NCI-H446 treated with DMSO at 0.1 percent for 48 hours (cell line): ENCODE data around the gene CLEC16A.

Experiments
- DNase-seq: peaks from one replicate; lab custom pipeline; 2025; lab: John Stamatoyannopoulos, UW

The CLEC16A gene

GRCh38 chr16:11140466-11140865 lies 196.1 kb downstream of the CLEC16A start:
- no peak for DNase-seq

GRCh38 chr16:11140867-11141266 lies 196.5 kb downstream of the CLEC16A start:
- no peak for DNase-seq

- DNase-seq: no peak
These were observed 197.3 kb downstream of the CLEC16A start for GRCh38 chr16:11141409-11142260.

GRCh38 chr16:11142261-11142630 lies 197.9 kb downstream of the CLEC16A start:
- DNase-seq: no peak

GRCh38 chr16:11142951-11143350 lies 198.6 kb downstream of the CLEC16A start:
- no peak for DNase-seq

GRCh38 chr16:11143372-11144035 lies 199.1 kb downstream of the CLEC16A start:
- DNase-seq: no peak

- no peak for DNase-seq
These were observed 199.8 kb downstream of the CLEC16A start for GRCh38 chr16:11144122-11144521.

- DNase-seq: no peak
These were observed 200.9 kb downstream of the CLEC16A start for GRCh38 chr16:11145173-11145818.

- DNase-seq: no peak
These were observed 201.5 kb downstream of the CLEC16A start for GRCh38 chr16:11145819-11146211.

GRCh38 chr16:11147033-11147753 lies 202.8 kb downstream of the CLEC16A start:
- no peak for DNase-seq

GRCh38 chr16:11147754-11148444 lies 203.5 kb downstream of the CLEC16A start:
- no peak for DNase-seq

GRCh38 chr16:11149011-11149616 lies 204.8 kb downstream of the CLEC16A start:
- DNase-seq: no peak

GRCh38 chr16:11150190-11150589 lies 205.8 kb downstream of the CLEC16A start:
- DNase-seq: no peak

- DNase-seq: peak; percentile 22
These were observed 207.0 kb downstream of the CLEC16A start for GRCh38 chr16:11151156-11151884.

- DNase-seq: peak; percentile 22
These were observed 207.7 kb downstream of the CLEC16A start for GRCh38 chr16:11151885-11152629.

GRCh38 chr16:11152677-11153331 lies 208.4 kb downstream of the CLEC16A start:
- no peak for DNase-seq

GRCh38 chr16:11155284-11155806 lies 211.0 kb downstream of the CLEC16A start:
- DNase-seq: no peak

GRCh38 chr16:11156401-11156800 lies 212.0 kb downstream of the CLEC16A start:
- peak; percentile 46 for DNase-seq

GRCh38 chr16:11157143-11157542 lies 212.8 kb downstream of the CLEC16A start:
- DNase-seq: no peak
